Measurements from ENCODE around the gene RNU1-4.
"Not testable (repeated sequence)": the region's sequence is repeated elsewhere in the genome, so short reads cannot be mapped to it uniquely, and the experiment has no call there.

DNA sequence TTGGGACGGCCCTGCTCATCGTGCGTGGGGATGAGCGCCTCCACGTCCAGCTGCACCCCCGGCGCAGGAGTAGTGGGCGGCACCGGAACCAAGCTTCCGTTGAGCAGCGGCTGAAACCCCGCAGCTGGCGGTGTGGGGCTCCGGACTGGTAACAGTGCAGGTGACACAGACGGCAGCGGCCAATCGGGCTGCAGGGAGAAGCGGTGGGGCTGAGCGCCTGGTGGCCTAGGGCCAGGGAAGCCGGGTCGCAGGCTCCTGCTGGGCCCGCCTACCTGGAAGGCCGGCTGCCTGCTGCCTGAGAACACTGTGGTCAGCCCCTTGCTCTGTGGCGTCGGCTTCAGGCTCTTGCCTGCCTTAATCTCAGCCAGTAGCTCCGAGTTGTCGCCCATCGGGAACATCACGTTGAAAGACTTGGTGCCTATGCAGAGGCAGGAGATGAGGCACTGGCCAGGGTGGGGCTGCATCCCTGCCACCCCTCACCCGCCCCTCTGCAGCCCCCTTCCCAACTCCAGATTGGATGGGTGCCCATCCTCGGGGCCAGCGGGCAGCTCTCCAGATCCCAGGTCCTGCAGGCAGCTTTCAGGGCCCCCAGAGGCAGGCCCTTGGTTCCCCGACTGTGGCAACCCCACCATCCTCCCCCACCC lies 43.7 kb upstream of the RNU1-4 start:
- TF ChIP-seq POLR2A (IDR thresholded peaks at IDR 0.05): not testable (repeated sequence)
- TF ChIP-seq, protein P1, sequence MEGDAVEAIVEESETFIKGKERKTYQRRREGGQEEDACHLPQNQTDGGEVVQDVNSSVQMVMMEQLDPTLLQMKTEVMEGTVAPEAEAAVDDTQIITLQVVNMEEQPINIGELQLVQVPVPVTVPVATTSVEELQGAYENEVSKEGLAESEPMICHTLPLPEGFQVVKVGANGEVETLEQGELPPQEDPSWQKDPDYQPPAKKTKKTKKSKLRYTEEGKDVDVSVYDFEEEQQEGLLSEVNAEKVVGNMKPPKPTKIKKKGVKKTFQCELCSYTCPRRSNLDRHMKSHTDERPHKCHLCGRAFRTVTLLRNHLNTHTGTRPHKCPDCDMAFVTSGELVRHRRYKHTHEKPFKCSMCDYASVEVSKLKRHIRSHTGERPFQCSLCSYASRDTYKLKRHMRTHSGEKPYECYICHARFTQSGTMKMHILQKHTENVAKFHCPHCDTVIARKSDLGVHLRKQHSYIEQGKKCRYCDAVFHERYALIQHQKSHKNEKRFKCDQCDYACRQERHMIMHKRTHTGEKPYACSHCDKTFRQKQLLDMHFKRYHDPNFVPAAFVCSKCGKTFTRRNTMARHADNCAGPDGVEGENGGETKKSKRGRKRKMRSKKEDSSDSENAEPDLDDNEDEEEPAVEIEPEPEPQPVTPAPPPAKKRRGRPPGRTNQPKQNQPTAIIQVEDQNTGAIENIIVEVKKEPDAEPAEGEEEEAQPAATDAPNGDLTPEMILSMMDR (IDR thresholded peaks at IDR 0.05): not testable (repeated sequence)

All from body of pancreas (tissue), 4 donors.